Natural killer cell treated with Interleukin-12 subunit alpha and Interleukin-12 subunit beta and Interleukin-15 and Interleukin-18, amount 100 ng/mL, for 72 hours (primary cell): ENCODE results near the gene SPOUT1. TPM values are rescaled to one million over a fixed set of nuclear protein-coding genes. Genes with fewer than 3 reads are reported as not detected.
"Not testable (repeated sequence)": the region's sequence is repeated elsewhere in the genome, so short reads cannot be mapped to it uniquely, and the experiment has no call there.

Experiments used
- ATAC-seq, 2 donors: fragments of 150-1000 bp; cut with Tn5 transposase in 1 of 2; sonication (Bioruptor Pico), chemical (Tn5 transposase) in 1 of 2; 2 replicates each; pipeline ENCODE4 v1.10.0; 2021
- DNase-seq: peaks from one replicate; pipeline ENCODE4 v3.0.0; 2022; ENCODE audit warnings: low spot score
- H3K27ac Mint-ChIP-seq, 2 donors: 1 replicate in 1 of 2; 2 replicates in 1 of 2; pipeline ENCODE4 v1.8.0; 2022; ENCODE audit warnings: mixed read lengths in 2 of 2, mild to moderate bottlenecking in 1 of 2, moderate library complexity in 1 of 2
- H3K27me3 Mint-ChIP-seq, 2 donors: 1 replicate in 1 of 2; 2 replicates in 1 of 2; pipeline ENCODE4 v1.8.0; 2022; ENCODE audit warnings: mixed read lengths in 2 of 2
- H3K36me3 Mint-ChIP-seq: one replicate; pipeline ENCODE4 v1.8.0; 2022; ENCODE audit warnings: mixed read lengths
- H3K4me1 Mint-ChIP-seq, 2 donors: 1 replicate in 1 of 2; 2 replicates in 1 of 2; pipeline ENCODE4 v1.8.0; 2022; ENCODE audit warnings: low read depth in 2 of 2, mixed read lengths in 2 of 2, mild to moderate bottlenecking in 1 of 2
- H3K4me3 Mint-ChIP-seq: one replicate; pipeline ENCODE4 v1.8.0; 2022; ENCODE audit warnings: mixed read lengths
- H3K9me3 Mint-ChIP-seq: 2 replicates; pipeline ENCODE4 v1.8.0; 2022; ENCODE audit warnings: mixed read lengths
- total RNA-seq, 2 donors: library from RNA; stranded (reverse); gene quantifications; one replicate each; pipeline ENCODE4 v1.2.3, GENCODE V29; 2022

The SPOUT1 gene
- total RNA-seq, 2 donors from 2014 or later, result 89.5 to 152 TPM

DNA sequence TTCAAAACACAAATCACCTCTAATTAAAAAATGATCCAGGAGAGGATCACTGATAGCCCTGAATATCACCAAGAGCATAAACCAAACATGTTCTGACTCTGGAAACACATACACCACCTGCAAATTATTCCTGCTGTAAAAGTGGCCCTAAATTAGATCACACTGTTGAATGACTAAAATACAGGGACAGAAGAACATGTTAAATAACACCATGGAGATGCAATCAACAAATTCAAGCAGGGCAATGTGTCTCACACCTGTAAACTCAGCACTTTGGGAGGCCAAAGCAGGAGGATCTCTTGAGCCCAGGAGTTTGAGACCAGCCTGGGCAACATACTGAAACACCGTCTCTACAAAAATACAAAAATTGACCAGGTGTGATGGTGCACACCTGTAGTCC lies 18.2 kb upstream of the SPOUT1 start:
- Mint-ChIP-seq H3K9me3 (peaks cover 8% of the 10 kb centered on the region), H3K36me3 (peaks cover 10% of the 10 kb centered on the region), H3K27me3 (no peaks in the 10 kb centered on the region), H3K4me1 (no peaks in the 10 kb centered on the region), H3K27ac (no peak overlapping the region), H3K4me3 (no peak overlapping the region)
- no peak for DNase-seq
- ATAC-seq, result no peak

DNA sequence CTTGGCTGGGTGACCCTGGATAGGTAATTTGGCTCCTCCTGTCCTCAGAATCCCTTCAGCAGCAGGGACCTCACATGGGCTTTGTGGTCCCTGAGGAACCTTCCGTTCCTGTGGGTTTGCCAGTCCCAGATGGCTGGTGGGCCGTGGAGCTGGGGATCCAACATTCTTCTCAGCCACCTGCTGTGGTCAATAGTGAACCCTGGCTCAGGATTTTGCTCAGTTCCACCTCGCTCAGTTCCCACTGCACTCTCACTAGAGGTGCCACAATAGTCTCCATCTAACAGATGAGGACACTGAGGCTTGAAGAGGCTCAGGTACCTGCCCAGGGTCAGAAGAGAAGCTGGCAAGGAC lies 17.1 kb upstream of the SPOUT1 start:
- peaks cover 10% of the 10 kb centered on the region for H3K36me3 Mint-ChIP-seq
- H3K9me3 Mint-ChIP-seq, result peaks cover 8% of the 10 kb centered on the region
- H3K27me3 Mint-ChIP-seq, result no peaks in the 10 kb centered on the region
- peaks cover 0 to 2% of the 10 kb centered on the region in 2 donors for H3K4me1 Mint-ChIP-seq
- ATAC-seq (no peak), DNase-seq (no peak)
- H3K27ac Mint-ChIP-seq, result no peak overlapping the region
- no peak overlapping the region for H3K4me3 Mint-ChIP-seq

DNA sequence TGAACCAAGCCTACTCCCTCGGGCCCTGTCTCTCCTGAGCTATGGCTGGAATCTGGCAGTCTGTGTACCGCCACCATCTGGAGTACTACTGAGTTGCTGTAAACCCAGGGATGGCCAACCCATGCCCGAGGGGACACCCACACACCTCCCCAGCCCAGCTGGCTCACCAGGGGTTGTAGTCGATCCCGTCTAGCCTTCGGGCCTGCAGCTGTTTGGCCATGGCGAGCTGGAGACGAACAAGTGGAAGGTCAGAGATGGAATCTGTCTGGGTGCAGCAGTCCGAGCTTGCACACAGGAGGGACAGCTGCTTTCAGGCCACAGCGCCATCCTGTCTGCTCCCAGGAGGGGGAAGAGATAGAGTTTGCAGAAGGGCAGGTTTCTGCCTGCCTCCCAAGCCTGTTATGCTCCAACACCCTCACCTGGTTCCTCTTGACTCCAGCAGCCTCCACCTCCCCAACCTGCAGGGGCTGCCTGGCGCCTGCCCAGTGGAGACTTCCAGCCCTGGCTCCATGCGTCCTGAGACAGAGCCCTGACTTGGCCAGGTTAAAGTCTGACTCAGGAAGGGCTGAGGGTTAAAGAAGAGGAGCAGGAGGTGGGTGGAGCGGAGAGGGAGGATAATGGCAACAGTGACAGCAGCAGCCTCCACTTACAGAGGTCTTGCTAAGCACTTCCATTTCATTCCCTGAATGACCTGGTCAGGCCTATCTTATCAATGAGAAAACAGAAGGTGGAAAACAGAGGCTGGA lies 15.8 kb upstream of the SPOUT1 start:
- Mint-ChIP-seq H3K36me3 (no peaks in the 10 kb centered on the region), H3K4me1 (peaks cover 0 to 2% of the 10 kb centered on the region in 2 donors), H3K27ac (no peak overlapping the region), H3K27me3 (no peaks in the 10 kb centered on the region), H3K9me3 (no peaks in the 10 kb centered on the region), H3K4me3 (no peak overlapping the region)
- DNase-seq (no peak), ATAC-seq (no peak)

DNA sequence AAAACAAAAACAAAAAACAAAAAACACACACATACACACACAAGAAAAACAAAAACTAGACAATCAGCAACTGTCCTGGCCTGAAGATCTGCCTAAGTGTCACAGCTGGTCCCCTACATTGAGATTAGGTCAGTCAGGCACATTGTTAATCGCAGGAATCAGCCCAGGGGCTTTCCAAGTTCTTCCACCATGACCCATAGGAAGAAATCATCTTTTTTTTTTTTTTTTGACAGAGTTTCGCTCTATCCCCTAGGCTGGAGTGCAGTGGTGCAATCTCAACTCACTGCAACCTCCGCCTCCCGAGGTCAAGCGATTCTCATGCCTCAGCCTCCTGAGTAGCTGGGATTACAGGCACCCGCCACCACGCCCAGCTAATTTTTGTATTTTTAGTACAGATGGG lies 13.6 kb upstream of the SPOUT1 start:
- H3K4me1 Mint-ChIP-seq, H3K27me3 Mint-ChIP-seq, H3K36me3 Mint-ChIP-seq, DNase-seq, H3K9me3 Mint-ChIP-seq, H3K27ac Mint-ChIP-seq, H3K4me3 Mint-ChIP-seq, ATAC-seq: not testable (repeated sequence)

DNA sequence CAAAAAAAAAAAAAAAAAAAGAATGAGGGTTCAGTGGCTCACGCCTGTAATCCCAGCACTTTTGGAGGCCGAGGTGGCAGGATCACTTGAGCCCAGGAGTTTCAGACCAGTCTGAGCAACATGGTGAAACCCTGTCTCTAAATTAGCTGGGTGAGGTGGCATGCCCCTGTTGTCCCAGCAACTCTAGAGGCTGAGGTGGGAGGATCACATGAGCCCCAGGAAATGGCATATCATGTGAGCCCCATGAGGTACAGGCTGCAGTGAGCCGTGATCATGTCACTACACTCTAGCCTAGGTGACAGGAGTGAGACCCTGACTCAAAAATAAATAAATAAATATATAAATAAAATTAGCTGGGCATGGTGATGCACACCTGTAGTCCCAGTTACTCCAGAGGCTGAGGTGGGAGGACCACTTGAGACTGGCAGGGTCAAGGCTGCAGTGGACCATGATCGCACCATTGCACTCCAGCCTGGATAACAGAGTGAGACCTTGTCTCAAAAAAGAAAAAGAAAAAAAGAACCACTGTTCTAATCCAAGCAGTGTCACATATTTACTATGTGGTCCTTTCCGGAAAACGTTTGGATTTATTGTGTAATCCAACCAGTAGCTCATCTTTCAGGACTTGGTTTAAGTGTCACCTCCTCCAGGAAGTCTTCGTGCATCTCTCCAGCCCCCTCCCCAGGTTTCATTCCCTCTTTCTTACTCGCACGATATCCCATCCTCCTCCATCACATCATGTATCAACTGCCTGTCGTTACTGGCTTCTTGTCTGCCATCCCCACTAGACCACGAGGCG lies 12.3 kb upstream of the SPOUT1 start:
- H3K27me3 Mint-ChIP-seq, result no peaks in the 10 kb centered on the region
- H3K4me1 Mint-ChIP-seq, result peaks cover 0 to 2% of the 10 kb centered on the region in 2 donors
- no peak overlapping the region for H3K4me3 Mint-ChIP-seq
- ATAC-seq (no peak), DNase-seq (no peak)
- no peaks in the 10 kb centered on the region for H3K36me3 Mint-ChIP-seq
- H3K9me3 Mint-ChIP-seq, result no peaks in the 10 kb centered on the region
- no peak overlapping the region for H3K27ac Mint-ChIP-seq

DNA sequence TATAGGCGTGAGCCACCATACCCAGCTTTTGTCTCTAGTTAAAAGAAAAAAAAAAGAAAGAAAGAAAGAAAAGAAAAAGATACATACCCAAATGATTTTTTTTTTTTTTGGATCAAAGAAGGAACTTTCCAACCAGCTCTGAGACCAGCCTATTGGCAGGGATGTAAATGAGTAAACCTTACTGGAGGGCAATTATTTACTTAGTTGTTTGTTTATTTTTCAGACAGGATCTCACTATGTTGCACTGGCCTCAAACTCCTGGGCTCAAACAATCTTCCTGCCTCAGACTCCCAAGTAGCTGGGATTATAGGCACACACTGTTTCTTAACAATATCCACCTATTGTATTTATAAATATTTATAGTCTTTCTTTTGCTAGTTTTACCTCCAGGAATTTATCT lies 10.9 kb upstream of the SPOUT1 start:
- DNase-seq, result no peak
- ATAC-seq, result no peak
- H3K4me1 Mint-ChIP-seq, result peaks cover 0 to 2% of the 10 kb centered on the region in 2 donors
- no peak overlapping the region for H3K4me3 Mint-ChIP-seq
- no peak overlapping the region for H3K27ac Mint-ChIP-seq
- no peaks in the 10 kb centered on the region for H3K27me3 Mint-ChIP-seq
- H3K36me3 Mint-ChIP-seq, result no peaks in the 10 kb centered on the region
- H3K9me3 Mint-ChIP-seq, result no peaks in the 10 kb centered on the region

DNA sequence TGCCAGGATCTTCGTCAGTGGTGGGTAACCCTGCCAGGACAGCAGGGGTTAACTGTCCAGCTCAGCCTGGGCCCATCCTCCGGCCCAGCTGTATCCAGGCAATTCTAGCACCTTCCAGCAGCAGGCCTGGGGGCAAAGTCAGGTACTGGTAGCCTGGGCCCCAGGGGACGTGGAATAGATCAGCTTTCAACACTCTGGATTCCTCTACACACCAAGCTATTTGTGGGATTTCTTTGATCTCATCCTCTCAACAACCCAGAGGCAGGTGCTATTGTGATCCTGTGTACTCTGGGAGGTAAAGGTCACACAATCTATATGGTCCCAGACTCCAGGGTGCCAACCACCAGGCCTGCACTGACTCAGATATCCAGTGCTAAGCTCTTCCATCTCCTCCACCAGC lies 8.7 kb upstream of the SPOUT1 start:
- Mint-ChIP-seq H3K27ac (no peak overlapping the region), H3K9me3 (no peaks in the 10 kb centered on the region), H3K27me3 (no peaks in the 10 kb centered on the region), H3K4me1 (peaks cover 0 to 6% of the 10 kb centered on the region in 2 donors), H3K4me3 (no peak overlapping the region), H3K36me3 (no peaks in the 10 kb centered on the region)
- ATAC-seq, result no peak
- no peak for DNase-seq

DNA sequence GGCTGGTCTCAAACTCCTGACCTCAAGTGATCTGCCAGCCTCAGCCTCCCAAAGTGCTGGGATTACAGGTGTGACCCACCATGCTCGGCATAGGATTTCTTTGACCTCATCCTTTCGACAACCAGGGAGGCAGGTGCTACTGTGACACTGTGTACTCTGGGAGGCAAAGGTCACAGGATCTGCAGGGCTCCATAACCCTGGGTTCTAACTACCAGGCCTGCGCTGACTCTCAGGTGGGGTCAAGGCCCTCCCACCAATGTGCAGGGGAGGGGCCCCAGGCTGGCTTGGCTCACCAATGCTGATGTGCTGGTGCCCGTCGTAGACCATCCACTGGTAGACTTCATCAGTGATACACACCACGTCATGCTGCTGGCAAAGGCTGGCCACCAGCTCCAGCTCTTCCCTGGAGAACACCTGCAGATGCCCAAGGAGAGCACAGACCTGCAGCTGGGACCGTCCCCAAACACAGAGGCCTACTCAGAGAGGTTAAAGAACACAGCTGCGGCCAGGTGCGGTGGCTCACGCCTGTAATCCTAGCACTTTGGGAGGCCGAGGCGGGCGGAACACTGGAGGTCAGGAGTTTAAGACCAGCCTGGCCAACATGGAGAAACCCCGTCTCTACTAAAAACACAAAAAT lies 7.0 kb upstream of the SPOUT1 start:
- Mint-ChIP-seq H3K27me3 (no peaks in the 10 kb centered on the region), H3K36me3 (no peaks in the 10 kb centered on the region), H3K27ac (no peak overlapping the region), H3K4me3 (no peak overlapping the region), H3K4me1 (peaks cover 0 to 4% of the 10 kb centered on the region in 2 donors), H3K9me3 (no peaks in the 10 kb centered on the region)
- DNase-seq (no peak), ATAC-seq (no peak)

DNA sequence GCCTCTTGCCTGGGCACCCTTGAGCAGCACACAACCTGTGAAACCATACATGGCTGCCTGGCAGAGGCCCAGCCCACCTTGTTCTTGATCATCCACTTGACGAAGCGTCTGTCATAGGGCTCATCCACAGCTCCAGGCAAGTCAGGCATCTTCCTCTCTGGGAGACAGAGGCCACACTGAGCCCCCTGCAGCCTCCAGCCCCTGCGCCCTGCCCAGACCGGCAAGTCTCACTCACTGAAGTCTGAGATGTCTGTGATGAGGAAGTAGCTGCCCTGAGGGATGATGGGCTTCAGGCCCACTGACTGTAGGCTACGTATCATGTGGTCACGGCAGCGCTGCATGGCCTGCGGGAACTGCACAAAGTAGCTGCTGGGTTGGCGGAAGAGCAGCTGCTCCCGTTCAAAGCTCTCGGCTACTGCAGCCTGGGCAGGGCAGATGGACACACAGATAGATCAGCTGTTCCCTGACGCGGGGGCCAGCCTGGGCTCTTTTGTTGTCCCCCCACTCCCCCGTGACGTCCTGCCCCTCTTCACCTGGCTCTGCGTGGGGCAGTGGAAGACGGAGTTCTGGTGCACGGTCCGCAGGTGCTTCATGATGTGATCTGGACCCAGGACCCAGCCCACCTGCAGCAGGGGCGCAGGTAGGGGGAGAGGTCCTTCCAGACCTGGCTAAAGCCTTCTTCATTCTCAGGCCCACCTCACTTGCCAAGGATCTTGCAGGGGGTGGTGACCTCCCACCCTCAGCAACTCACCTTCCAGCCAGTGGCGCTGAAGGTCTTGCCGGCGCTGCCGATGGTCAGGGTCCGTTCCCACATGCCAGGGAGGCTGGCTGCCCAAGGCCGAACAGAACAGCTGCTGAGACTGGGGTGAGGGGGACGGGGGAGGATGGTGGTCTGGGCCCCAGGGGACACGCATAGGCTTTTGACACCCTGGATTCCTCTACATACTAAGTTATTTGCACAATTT lies 5.9 kb upstream of the SPOUT1 start:
- Mint-ChIP-seq H3K4me1 (peaks cover 0 to 4% of the 10 kb centered on the region in 2 donors), H3K27me3 (no peaks in the 10 kb centered on the region), H3K27ac (no peak overlapping the region), H3K4me3 (no peak overlapping the region), H3K9me3 (no peaks in the 10 kb centered on the region), H3K36me3 (no peaks in the 10 kb centered on the region)
- DNase-seq (no peak), ATAC-seq (no peak)

DNA sequence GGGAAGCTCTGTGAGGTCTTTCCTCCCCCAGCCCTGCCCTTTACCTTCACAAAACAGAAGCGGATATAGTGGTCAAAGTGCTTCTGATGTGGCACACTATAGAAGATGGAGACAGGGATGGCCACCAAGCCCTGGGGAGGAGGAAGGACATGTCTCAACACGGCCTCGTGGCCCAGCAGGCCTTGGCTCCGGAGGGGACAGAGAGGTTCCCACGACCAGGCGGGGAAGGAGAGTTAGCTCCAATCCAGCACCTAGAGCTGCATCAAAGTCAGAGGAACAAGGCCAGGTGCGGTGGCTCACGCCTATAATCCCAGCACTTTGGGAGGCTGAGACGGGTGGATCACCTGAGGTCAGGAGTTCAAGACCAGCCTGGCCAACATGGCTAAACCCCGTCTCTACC lies 4.1 kb upstream of the SPOUT1 start:
- Mint-ChIP-seq H3K4me1 (peaks cover 5 to 9% of the 10 kb centered on the region in 2 donors), H3K27me3 (no peaks in the 10 kb centered on the region), H3K27ac (no peak overlapping the region), H3K9me3 (no peaks in the 10 kb centered on the region), H3K4me3 (no peak overlapping the region), H3K36me3 (no peaks in the 10 kb centered on the region)
- no peak for DNase-seq
- no peak for ATAC-seq

DNA sequence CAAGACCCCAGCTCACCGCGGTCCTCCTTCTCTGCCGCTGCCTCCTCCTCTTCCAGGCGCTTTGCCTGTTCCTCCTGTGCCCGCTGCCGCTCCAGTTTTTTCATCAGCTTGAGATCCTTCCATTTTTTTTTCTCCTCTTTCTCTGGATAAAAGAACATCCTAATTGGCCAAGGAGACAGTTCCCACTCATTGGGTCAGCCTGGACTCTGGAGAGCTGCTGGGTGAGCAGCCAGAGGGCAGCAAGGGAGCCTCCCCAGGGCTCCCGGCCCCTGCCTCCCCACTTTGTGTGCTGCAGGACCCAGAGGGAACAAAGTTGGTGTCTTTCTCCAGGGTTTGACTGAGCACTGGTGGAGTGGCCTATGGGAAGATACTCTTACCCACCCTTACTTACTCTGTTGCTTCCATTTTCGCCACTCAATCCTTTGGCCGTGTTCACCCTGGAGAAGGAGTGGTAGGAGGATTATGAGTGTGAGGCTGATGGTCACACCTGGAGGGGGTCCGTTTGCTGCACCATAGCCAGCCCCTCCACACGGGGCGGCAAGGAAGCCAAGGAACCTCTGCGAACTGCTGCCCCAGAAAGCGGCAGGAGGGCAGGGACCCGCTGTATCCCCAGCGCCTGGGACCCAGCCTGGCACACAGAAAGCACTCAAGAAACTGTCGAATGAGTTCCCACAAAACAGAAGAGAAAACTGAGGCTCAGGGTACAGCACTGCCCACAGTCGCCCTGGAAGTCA lies 708 bp downstream of the SPOUT1 start:
- H3K4me3 Mint-ChIP-seq, result peak overlapping the region; percentile 96

DNA sequence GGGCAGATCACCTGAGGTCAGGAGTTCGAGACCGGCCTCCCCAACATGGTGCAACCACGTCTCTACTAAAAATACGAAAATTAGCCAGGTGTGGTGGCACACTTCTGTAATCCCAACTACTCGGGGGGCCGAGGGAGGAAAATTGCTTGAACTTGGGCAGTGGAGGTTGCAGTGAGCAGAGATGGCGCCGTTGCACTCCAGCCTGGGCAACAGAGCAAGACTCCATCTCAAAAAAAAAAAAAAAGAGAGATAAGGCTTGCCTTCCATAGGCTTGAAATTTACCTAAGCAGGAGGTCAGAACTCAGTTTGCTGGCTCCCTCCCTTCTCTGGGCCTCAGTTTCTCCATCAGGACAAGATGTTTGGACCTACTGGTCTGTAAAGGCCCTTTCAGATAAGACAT lies 1.3 kb downstream of the SPOUT1 start:
- Mint-ChIP-seq H3K27ac (peak overlapping the region; percentile 77 to 96), H3K9me3 (no peaks in the 10 kb centered on the region), H3K36me3 (no peaks in the 10 kb centered on the region)

More for the DNA sequence above, 708 bp downstream of the SPOUT1 start:
- H3K27me3 Mint-ChIP-seq, result no peaks in the 10 kb centered on the region
- peaks cover 9 to 10% of the 10 kb centered on the region in 2 donors for H3K4me1 Mint-ChIP-seq
- peak overlapping the region; percentile 77 to 96 for H3K27ac Mint-ChIP-seq
- no peaks in the 10 kb centered on the region for H3K36me3 Mint-ChIP-seq
- DNase-seq, result no peak
- ATAC-seq, result peak in 1 of 2 donors; percentile 3
- H3K9me3 Mint-ChIP-seq, result no peaks in the 10 kb centered on the region

More for the DNA sequence above, 1.3 kb downstream of the SPOUT1 start:
- Mint-ChIP-seq H3K4me3 (peak overlapping the region; percentile 96), H3K4me1 (peaks cover 9 to 10% of the 10 kb centered on the region in 2 donors), H3K27me3 (no peaks in the 10 kb centered on the region)
- DNase-seq (no peak), ATAC-seq (no peak)
